Epithelial cell of prostate (primary cell): ENCODE results near the gene MTIF3.

ENCODE experiments used
- DNase-seq: peaks from one replicate; pipeline ENCODE4 v3.0.0-alpha.2; 2011; ENCODE audit warnings: low read depth, low spot score
- H3K27ac ChIP-seq: fragments of 450-650 bp; 2 replicates; pipeline ENCODE4 v1.5.1; 2017; ENCODE audit warnings: mild to moderate bottlenecking

MTIF3 gene

DNA sequence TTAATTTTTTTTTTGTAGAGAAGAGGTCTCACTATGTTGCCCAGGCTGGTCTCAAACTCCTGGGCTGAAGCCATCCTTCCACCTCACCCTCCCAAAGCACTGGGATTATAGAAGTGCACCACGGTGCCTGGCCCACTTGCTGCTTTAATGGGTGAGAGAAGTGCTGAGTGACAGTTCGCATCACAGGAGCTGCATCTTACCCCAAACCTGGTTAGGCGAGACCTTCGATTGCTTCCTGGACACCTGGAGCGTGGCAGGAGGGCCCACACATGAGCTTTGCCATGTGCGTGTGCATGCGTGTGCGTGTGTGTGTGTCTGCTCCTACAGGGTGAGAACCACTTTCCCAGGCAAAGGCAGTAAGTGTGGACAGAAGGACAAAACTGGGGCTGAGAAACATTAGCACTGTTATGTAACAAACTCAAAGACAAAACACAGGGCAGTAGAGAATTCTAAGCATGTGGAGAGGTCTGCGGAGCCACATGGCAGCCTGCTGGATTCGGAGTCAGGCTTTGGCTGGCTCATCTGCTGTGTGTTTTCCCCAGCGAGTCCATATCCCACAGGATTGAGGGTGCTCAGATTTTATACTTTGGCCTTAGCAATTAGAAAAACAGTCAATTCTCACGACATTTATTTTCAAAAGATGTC is 11.7 kb upstream of the MTIF3 start:
- DNase-seq = no peak
- H3K27ac ChIP-seq = no peak overlapping the region

DNA sequence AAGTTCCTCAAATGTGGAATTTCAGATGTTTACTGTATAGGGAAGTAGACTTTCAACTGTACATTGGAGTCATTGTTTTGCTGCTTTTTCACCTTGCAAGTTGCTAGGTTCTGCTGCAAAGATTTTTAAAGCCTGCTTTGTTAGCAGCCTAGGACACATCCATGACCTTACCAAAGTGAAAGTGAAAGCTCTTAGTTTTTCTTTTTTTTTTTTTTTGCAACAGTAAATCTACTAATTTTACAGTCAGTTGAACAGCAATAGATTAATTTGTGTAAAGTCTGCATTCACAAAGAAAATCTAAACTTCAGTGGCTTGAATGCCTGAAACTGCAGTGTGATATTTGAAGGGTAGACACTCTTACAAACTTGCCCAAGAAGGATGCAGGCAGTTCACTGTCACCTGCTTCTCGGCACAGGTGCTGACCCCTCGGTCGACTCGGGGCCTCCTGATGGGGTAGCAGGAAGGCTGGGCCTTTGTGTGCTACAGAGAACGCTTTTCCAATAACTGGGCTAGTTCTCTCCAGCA is 5.0 kb upstream of the MTIF3 start:
- no peak for DNase-seq
- no peak overlapping the region for H3K27ac ChIP-seq

GRCh38 chr13:27450921-27451471 is 632 bp upstream of the MTIF3 start:
- peak; percentile 43 for DNase-seq
- H3K27ac ChIP-seq = peak overlapping the region; percentile 96

DNA sequence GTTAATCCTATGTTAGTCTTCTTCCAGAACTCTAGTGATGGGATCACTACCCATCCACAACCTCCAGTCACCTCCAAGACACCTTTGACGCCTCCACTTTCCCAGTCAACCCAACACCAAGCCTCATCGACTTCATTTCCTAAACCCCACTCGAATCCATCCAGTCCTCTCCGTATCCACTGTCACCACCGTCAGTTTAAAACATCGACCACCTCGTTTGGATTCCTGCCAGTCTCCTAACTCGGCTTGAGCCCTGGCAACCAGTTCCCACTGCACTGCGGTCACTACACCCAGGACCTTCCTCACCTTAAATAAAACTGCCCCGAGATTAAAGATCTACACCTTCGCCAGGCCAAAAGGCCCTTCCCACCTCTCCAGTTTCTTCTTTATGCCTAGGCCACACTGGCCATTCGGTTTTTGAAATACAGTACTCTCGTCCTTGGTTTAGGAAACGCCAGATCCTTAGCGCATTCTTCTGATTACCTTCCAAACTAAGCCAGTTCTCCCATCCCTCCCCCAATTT is 1.2 kb downstream of the MTIF3 start:
- H3K27ac ChIP-seq = peak overlapping the region; percentile 96
- DNase-seq = no peak

DNA sequence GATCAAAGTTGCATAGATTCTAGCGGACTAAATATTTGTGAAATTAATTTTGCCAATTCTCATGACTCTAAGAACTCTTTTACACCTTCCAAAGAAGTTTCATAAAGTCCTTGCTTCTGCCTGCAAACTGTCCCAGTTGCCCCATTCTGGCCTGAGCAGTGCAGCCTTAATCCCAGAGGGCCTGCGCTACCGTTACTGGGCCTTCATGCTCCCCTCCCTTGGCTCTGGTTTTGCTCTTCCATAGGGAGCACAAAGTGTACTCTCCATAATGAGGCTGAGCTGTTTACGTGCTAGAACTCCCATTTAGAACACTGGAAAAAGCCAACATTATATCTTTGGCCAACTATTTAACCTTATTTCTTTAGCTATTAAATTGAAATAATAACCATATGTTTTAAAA is 2.1 kb downstream of the MTIF3 start:
- no peak for DNase-seq
- H3K27ac ChIP-seq = no peak overlapping the region

- DNase-seq = no peak
- no peak overlapping the region for H3K27ac ChIP-seq
Observed at GRCh38 chr13:27446986-27447583, 3.3 kb downstream of the MTIF3 start.

DNA sequence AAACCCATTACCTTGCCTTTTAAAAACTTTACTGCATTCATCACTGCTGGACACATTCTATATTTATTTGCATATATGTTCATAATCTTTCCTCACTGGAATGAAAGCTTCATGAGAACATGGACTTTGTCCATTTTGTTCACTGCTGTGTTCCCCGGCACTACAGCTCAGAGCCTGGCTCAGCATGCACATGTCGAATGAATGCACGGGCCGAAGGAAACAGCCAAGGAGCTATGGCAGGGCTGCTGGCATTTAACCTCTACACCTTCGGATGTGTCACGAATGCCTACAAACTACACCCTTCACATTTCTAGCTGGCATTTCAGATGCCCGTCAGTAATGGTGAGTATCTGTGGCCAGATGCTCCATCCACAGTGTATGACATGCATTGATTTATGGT is 7.6 kb downstream of the MTIF3 start:
- H3K27ac ChIP-seq = no peak overlapping the region
- DNase-seq = no peak

DNA sequence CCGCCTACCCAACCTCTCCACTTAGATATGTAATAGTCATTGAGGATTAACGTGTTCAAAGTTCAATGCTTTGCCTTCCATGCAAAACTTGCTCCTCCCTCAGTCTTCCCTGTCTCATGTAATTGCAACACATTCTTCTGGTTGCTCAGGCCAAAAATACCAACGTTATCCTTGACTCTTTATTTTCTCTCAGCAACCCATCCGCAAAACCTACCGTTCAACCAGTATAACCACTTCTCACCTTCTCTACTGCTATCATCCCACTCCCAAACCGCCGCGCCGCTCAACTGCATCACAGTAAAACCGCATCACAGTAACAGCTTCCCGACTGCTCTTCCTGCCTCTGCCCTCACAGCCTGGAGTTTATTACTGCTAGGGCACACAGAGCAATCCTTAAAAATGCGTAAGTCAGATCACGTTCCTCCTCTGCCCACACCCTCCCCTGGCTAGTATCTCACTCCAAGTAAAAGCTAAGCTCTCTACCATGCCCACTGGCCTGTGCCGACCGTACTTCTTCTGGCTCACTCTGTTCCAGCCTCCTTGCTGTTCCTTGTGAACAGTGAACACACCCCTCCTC is 8.2 kb downstream of the MTIF3 start:
- no peak for DNase-seq
- no peak overlapping the region for H3K27ac ChIP-seq

DNA sequence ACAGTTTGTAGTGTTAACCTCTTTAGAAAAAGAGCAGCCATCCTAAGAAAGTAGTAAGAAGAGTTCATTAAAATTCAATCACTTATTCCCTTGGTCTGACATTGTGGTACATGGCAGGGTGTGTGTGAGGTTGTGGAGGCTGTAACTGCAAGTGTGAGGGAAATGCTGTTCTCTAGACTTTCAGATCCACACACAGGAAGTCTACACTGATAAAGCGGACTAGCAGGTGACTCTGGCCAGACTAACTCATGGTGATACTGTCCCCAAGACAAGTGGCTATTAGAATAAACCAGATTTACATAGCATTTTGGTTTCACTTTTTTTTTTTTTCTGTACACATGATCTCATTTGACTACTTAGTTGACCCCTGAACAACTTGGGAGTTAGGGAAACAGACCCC is 10.0 kb downstream of the MTIF3 start:
- H3K27ac ChIP-seq = no peak overlapping the region
- DNase-seq = no peak

GRCh38 chr13:27437126-27437525 is 13.2 kb downstream of the MTIF3 start:
- no peak for DNase-seq
- H3K27ac ChIP-seq = no peak overlapping the region

GRCh38 chr13:27432611-27433210 is 17.7 kb downstream of the MTIF3 start:
- no peak overlapping the region for H3K27ac ChIP-seq
- DNase-seq = no peak

GRCh38 chr13:27432180-27432579 is 18.2 kb downstream of the MTIF3 start:
- DNase-seq = no peak
- H3K27ac ChIP-seq = no peak overlapping the region

DNA sequence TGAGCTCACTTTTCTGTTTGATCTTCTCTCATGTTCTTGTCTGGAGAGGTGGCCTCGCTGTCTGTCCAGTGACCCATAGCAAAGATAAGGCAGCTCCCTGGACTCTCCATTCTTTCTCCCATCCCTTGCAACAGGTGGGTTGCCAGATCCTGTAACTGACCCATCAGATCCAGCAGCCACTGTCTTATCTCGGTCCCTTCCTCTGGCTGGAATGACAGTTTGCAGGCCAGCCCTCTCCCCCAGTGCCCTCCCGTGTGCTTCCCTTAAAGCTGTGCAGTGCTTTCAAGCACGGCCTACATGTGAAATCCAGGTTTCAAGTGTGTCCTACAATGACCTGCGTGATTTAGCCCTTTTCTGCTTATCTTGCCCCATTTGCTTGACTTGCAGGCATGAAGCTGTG is 22.2 kb downstream of the MTIF3 start:
- no peak for DNase-seq
- no peak overlapping the region for H3K27ac ChIP-seq

GRCh38 chr13:27427641-27428040 is 22.7 kb downstream of the MTIF3 start:
- H3K27ac ChIP-seq = peak overlapping the region; percentile 86

GRCh38 chr13:27425918-27426630 is 24.3 kb downstream of the MTIF3 start:
- peak overlapping the region; percentile 86 for H3K27ac ChIP-seq
- DNase-seq = peak; percentile 81

More at GRCh38 chr13:27427641-27428040, 22.7 kb downstream of the MTIF3 start:
- no peak for DNase-seq

DNA sequence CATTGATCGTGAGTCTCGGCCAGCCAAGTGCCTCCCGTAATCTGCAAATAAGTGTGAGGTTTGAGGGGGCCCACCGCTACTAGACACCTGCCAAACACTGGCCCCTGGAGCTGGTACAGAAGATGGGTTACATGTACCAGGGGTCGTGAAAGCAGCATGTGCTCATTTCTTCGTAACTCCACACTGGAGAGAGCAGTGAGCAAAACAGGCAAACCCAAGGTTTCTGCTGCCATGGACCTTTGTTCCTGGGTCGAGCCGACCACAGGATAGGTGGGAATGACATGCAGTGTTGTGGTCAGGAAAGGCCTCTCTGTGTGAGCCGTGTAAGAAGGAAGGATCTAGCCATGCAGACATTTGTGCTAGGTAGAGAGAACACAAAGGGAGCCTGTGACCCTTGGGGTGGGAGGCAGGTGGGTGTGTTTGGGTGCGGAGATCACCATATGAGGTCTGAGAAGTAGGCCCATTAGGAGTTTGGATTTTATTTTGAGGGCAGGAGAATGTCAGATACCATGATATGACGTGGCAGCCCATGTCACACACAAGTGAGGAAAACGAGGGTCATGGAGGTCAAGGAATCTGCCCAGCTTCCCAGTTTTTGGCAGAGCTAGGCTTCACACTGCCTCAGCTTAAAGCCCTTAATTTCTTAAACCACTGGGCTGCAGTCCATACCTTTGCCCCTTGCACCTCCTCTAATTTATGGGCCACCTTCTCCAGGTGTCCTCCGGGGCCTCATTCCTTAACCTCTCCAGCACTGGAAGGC is 25.0 kb downstream of the MTIF3 start:
- peak overlapping the region; percentile 86 for H3K27ac ChIP-seq
- no peak for DNase-seq

- H3K27ac ChIP-seq = peak within 1 kb of the TSS; percentile 86
- DNase-seq = no peak
Observed at GRCh38 chr13:27424246-27425157, 25.9 kb downstream of the MTIF3 start, which contains the start of gene GTF3A. GTF3A (plus strand) TSS chr13:27424619.

DNA sequence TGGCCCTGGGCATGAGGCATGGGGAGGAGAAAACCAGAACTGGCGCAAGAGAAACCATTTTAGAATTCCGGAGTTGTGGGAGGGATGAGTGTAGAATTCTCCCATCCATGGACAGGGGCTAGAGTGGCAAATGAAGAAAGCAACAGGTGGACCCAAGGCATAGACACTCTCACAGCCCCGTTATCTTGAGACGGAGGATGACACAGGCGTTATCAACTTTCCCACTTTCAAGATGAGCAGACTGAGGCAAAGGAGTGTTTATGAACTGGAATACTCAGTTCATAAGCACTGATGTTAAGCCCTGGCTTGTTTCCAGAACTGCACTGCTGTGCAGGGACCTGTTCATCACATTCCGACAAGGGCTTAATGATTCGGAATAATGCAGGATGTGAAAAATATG is 27.0 kb downstream of the MTIF3 start:
- no peak for DNase-seq
- H3K27ac ChIP-seq = no peak overlapping the region
